Pancreas (tissue), 10 donors: ENCODE data around the gene PACRG. TPM values are rescaled to one million over a fixed set of nuclear protein-coding genes. Genes with fewer than 3 reads are reported as not detected.
A peak's percentile ranks its signal among the peaks of the same experiment; 100 is the strongest.

Experiments
- ATAC-seq, 4 donors: fragments of 200-7000 bp; cut with Tn5 transposase; one replicate each; pipeline versions ENCODE4 v1.8.0 to v1.9.1; 2020; ENCODE audit warnings: mild to moderate bottlenecking in 4 of 4, moderate library complexity in 4 of 4
- DNase-seq, 6 donors: peaks; one replicate each; pipeline ENCODE4 v3.0.0-alpha.2; 2020
- FAIRE-seq: peaks from 2 replicates; lab custom pipeline; 2012; peaks lifted over from hg19 to GRCh38; lab: Jason Lieb, UNC
- H3K27ac ChIP-seq, 4 donors: fragments of 200-600 bp; sonication (generic); 1 replicate in 3 of 4; 2 replicates in 1 of 4; pipeline versions ENCODE4 v1.5.0 to v1.8.0; 2020
- H3K27me3 ChIP-seq, 4 donors: fragments of 200-600 bp; one replicate each; pipeline ENCODE4 v1.8.0; 2021
- H3K36me3 ChIP-seq, 3 donors: fragments of 200-600 bp; sonication (generic) in 1 of 3; one replicate each; pipeline versions ENCODE4 v1.5.0 to v1.8.0; 2020 to 2021
- H3K4me1 ChIP-seq, 3 donors: fragments of 200-600 bp; one replicate each; pipeline ENCODE4 v1.8.0; 2021
- H3K4me3 ChIP-seq, 4 donors: fragments of 200-600 bp; sonication (generic) in 2 of 4; one replicate each; pipeline versions ENCODE4 v1.5.0 to v1.8.0; 2020 to 2021
- H3K9me3 ChIP-seq, 4 donors: fragments of 200-600 bp; one replicate each; pipeline ENCODE4 v1.8.0; 2021
- WGBS, 2 donors: extraction: QIAGEN DNeasy Blood & Tissue Kit; methylation state at CpG; one replicate each; pipeline ENCODE4 v1.1.7; 2013; 5-methylcytosine and 5-hydroxymethylcytosine counted together
- intact Hi-C, 3 donors: fragments of 100-400 bp; cut with DNase I; formaldehyde crosslinking; loops; one replicate each; pipeline versions ENCODE4 v1.11.1 to v1.14.2; 2022
- polyA plus RNA-seq, 2 donors: library from polyadenylated mRNA; stranded (reverse); fragments of 200-250 nt; gene quantifications; one replicate each; pipeline ENCODE4 v1.2.3, GENCODE V29; 2013
- total RNA-seq, 6 donors: library from RNA; stranded (reverse); fragmentation: NEBNext Ultra II Directional in 4 of 6; extraction: Animal tissue kit (Norgen Biotek cat#: 25700) in 4 of 6; gene quantifications; one replicate each; pipeline versions ENCODE4 v1.2.1 to v1.2.4, GENCODE V29; 2021 to 2023
- TF ChIP-seq, protein P1 (sequence below), 4 donors: fragments of 200-600 bp; sonication (generic) in 3 of 4; IDR thresholded peaks; one replicate each; pipeline versions ENCODE4 v1.5.0 to v1.8.0; 2021; ENCODE audit warnings: antibody characterized with exemption in 4 of 4
- donor health status: healthy with polysubstance abuse.
- donor health status: DM: no; HTN: no; CAD: no; lungs with moderate emphysema.
- donor health status: DM: no; HTN: no; CAD: no.
- donor health status: control.
- donor health status: control.
- donor health status: Bipolar disorder and iron deficiency.
- donor health status: DM: yes; HTN: yes; CAD: no.
- donor health status: DM: no; HTN: no; CAD: no.
- donor health status: DM: no; HTN: no; CAD: no.
- donor health status: DM: yes; HTN: yes; CAD: no.

PACRG gene
- total and polyA plus RNA-seq, 8 donors: 2.5 to 7.1 (median 3.5) TPM

GRCh38 chr6:162681447-162681846, 46.3 kb upstream of the PACRG start:
- Histone ChIP-seq H3K9me3 (no peaks in the 10 kb centered on the region), H3K4me1 (no peaks in the 10 kb centered on the region), H3K27me3 (no peaks in the 10 kb centered on the region), H3K27ac (no peak overlapping the region), H3K36me3 (no peaks in the 10 kb centered on the region), H3K4me3 (no peak overlapping the region)
- 12 to 21% methylated on average over 1 of the region's 1 CpG for whole genome bisulfite sequencing, 2 donors
- TF ChIP-seq, protein P1, sequence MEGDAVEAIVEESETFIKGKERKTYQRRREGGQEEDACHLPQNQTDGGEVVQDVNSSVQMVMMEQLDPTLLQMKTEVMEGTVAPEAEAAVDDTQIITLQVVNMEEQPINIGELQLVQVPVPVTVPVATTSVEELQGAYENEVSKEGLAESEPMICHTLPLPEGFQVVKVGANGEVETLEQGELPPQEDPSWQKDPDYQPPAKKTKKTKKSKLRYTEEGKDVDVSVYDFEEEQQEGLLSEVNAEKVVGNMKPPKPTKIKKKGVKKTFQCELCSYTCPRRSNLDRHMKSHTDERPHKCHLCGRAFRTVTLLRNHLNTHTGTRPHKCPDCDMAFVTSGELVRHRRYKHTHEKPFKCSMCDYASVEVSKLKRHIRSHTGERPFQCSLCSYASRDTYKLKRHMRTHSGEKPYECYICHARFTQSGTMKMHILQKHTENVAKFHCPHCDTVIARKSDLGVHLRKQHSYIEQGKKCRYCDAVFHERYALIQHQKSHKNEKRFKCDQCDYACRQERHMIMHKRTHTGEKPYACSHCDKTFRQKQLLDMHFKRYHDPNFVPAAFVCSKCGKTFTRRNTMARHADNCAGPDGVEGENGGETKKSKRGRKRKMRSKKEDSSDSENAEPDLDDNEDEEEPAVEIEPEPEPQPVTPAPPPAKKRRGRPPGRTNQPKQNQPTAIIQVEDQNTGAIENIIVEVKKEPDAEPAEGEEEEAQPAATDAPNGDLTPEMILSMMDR (IDR thresholded peaks at IDR 0.05): no peak
- DNase-seq (no peak), FAIRE-seq (no peak), ATAC-seq (peak in 3 of 4 donors; percentile 31 to 67 (median 40))
- intact Hi-C loops: no loop called here

GRCh38 chr6:162683135-162683534, 44.6 kb upstream of the PACRG start:
- H3K27ac ChIP-seq: no peak overlapping the region
- no peaks in the 10 kb centered on the region for H3K36me3 ChIP-seq
- intact Hi-C loops: no loop called here
- no peaks in the 10 kb centered on the region for H3K4me1 ChIP-seq
- TF ChIP-seq, protein P1 (IDR thresholded peaks at IDR 0.05): no peak
- H3K27me3 ChIP-seq: no peaks in the 10 kb centered on the region
- FAIRE-seq: no peak
- ATAC-seq: peak in 1 of 4 donors; percentile 49
- no peaks in the 10 kb centered on the region for H3K9me3 ChIP-seq
- DNase-seq: no peak
- H3K4me3 ChIP-seq: no peak overlapping the region
- WGBS, 2 donors: 65 to 77% methylated on average over 4 of the region's 4 CpGs

- Histone ChIP-seq H3K27ac (no peak overlapping the region), H3K36me3 (no peaks in the 10 kb centered on the region), H3K4me3 (no peak overlapping the region), H3K9me3 (no peaks in the 10 kb centered on the region), H3K4me1 (no peaks in the 10 kb centered on the region), H3K27me3 (no peaks in the 10 kb centered on the region)
- intact Hi-C loops: no loop called here
- no peak for ATAC-seq
- no peak for DNase-seq
- FAIRE-seq: no peak
- TF ChIP-seq, protein P1 (IDR thresholded peaks at IDR 0.05): no peak
- WGBS, 2 donors: 71 to 72% methylated on average over 1 of the region's 1 CpG
These were observed 43.7 kb upstream of the PACRG start for GRCh38 chr6:162684052-162684451.

GRCh38 chr6:162684961-162685360, 42.8 kb upstream of the PACRG start:
- H3K27me3 ChIP-seq: no peaks in the 10 kb centered on the region
- 93 to 94% methylated on average over 3 of the region's 3 CpGs for WGBS, 2 donors

GRCh38 chr6:162685586-162685985, 42.2 kb upstream of the PACRG start:
- intact Hi-C loops: no loop called here
- DNase-seq (no peak), FAIRE-seq (no peak), ATAC-seq (no peak)
- 86 to 88% methylated on average over 5 of the region's 5 CpGs for WGBS, 2 donors
- no peaks in the 10 kb centered on the region for H3K27me3 ChIP-seq
- no peaks in the 10 kb centered on the region for H3K4me1 ChIP-seq
- H3K27ac ChIP-seq: no peak overlapping the region
- no peaks in the 10 kb centered on the region for H3K9me3 ChIP-seq
- H3K36me3 ChIP-seq: no peaks in the 10 kb centered on the region
- no peak overlapping the region for H3K4me3 ChIP-seq
- TF ChIP-seq, protein P1 (IDR thresholded peaks at IDR 0.05): no peak

More at GRCh38 chr6:162684961-162685360, 42.8 kb upstream of the PACRG start:
- Histone ChIP-seq H3K4me3 (no peak overlapping the region), H3K9me3 (no peaks in the 10 kb centered on the region), H3K36me3 (no peaks in the 10 kb centered on the region), H3K4me1 (no peaks in the 10 kb centered on the region), H3K27ac (no peak overlapping the region)
- TF ChIP-seq, protein P1 (IDR thresholded peaks at IDR 0.05): no peak
- intact Hi-C loops: no loop called here
- DNase-seq (no peak), FAIRE-seq (no peak), ATAC-seq (no peak)
